DND-41 (cell line): ENCODE measurements around the gene ABCA12.

ENCODE experiments used
- ATAC-seq: fragments of 200-7000 bp; cut with Tn5 transposase; 3 replicates; pipeline ENCODE4 v1.9.1; 2021; ENCODE audit warnings: low read depth; ENCODE audit not compliant: insufficient read depth
- DNase-seq: peaks from one replicate; pipeline ENCODE4 v3.0.0-alpha.2; 2020
- H2AFZ ChIP-seq: 2 replicates; pipeline ENCODE4 v1.6.0; 2012; ENCODE audit warnings: low read depth, low read length
- H3K27ac ChIP-seq: 2 replicates; pipeline ENCODE4 v1.5.1; 2012; ENCODE audit warnings: low read length, inconsistent platforms
- H3K27me3 ChIP-seq: fragments of 200-600 bp; sonication (generic); 2 replicates; pipeline ENCODE4 v1.6.0; 2012; ENCODE audit warnings: low read length, mild to moderate bottlenecking, inconsistent platforms; ENCODE audit not compliant: insufficient read depth, poor library complexity
- H3K36me3 ChIP-seq: 2 replicates; pipeline ENCODE4 v1.5.1; 2012; ENCODE audit warnings: low read length, inconsistent platforms; ENCODE audit not compliant: insufficient read depth
- H3K4me1 ChIP-seq: 2 replicates; pipeline ENCODE4 v1.5.1; 2012; ENCODE audit warnings: mild to moderate bottlenecking, low read length; ENCODE audit not compliant: insufficient read depth
- H3K4me2 ChIP-seq: 2 replicates; pipeline ENCODE4 v1.6.0; 2012; ENCODE audit warnings: mild to moderate bottlenecking, moderate library complexity, low read length, inconsistent platforms; ENCODE audit not compliant: insufficient read depth
- H3K4me3 ChIP-seq, 2 experiments: fragments of 200-600 bp in 1 of 2; shearing (Covaris generic) in 1 of 2; 2 replicates each; pipeline ENCODE4 v1.5.1; 2012 to 2016; ENCODE audit warnings: inconsistent platforms in 2 of 2, low read length in 2 of 2, mild to moderate bottlenecking in 2 of 2, low read depth in 1 of 2, moderate library complexity in 1 of 2
- H3K79me2 ChIP-seq: 2 replicates; pipeline ENCODE4 v1.6.0; 2012; ENCODE audit warnings: low read length, inconsistent platforms; ENCODE audit not compliant: insufficient read depth
- H3K9ac ChIP-seq: 2 replicates; pipeline ENCODE4 v1.6.0; 2012; ENCODE audit warnings: low read depth, mild to moderate bottlenecking, inconsistent platforms, low read length, moderate library complexity
- H3K9me3 ChIP-seq: 2 replicates; pipeline ENCODE4 v1.5.1; 2012; ENCODE audit warnings: low read length, moderate library complexity, mild to moderate bottlenecking, inconsistent platforms; ENCODE audit not compliant: insufficient read depth, severe bottlenecking
- H4K20me1 ChIP-seq: 2 replicates; pipeline ENCODE4 v1.6.0; 2012; ENCODE audit warnings: low read length; ENCODE audit not compliant: insufficient read depth
- EZH2 ChIP-seq: IDR thresholded peaks from 3 replicates; pipeline ENCODE4 v1.6.1; 2012; ENCODE audit warnings: borderline replicate concordance, low read depth, mild to moderate bottlenecking, moderate library complexity, low read length, inconsistent platforms; ENCODE audit not compliant: severe bottlenecking
- TF ChIP-seq, protein P1 (sequence below): IDR thresholded peaks from 2 replicates; pipeline ENCODE4 v1.5.1; 2012; ENCODE audit warnings: borderline replicate concordance, low read length, moderate library complexity, mild to moderate bottlenecking; ENCODE audit not compliant: poor library complexity, severe bottlenecking; ENCODE audit errors: extremely low read depth

ABCA12 gene

GRCh38 chr2:215066124-215066523 is 72.3 kb downstream of the ABCA12 start:
- ATAC-seq (no peak), DNase-seq (no peak)
- TF ChIP-seq, protein P1, sequence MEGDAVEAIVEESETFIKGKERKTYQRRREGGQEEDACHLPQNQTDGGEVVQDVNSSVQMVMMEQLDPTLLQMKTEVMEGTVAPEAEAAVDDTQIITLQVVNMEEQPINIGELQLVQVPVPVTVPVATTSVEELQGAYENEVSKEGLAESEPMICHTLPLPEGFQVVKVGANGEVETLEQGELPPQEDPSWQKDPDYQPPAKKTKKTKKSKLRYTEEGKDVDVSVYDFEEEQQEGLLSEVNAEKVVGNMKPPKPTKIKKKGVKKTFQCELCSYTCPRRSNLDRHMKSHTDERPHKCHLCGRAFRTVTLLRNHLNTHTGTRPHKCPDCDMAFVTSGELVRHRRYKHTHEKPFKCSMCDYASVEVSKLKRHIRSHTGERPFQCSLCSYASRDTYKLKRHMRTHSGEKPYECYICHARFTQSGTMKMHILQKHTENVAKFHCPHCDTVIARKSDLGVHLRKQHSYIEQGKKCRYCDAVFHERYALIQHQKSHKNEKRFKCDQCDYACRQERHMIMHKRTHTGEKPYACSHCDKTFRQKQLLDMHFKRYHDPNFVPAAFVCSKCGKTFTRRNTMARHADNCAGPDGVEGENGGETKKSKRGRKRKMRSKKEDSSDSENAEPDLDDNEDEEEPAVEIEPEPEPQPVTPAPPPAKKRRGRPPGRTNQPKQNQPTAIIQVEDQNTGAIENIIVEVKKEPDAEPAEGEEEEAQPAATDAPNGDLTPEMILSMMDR = no peak
- no peak for TF ChIP-seq EZH2
- Histone ChIP-seq H3K4me3 (no peak overlapping the region), H3K4me1 (no peaks in the 10 kb centered on the region), H2AFZ (no peak overlapping the region), H3K36me3 (no peaks in the 10 kb centered on the region), H3K27ac (no peak overlapping the region), H3K9me3 (no peaks in the 10 kb centered on the region), H3K4me2 (no peak overlapping the region), H3K27me3 (no peaks in the 10 kb centered on the region), H3K9ac (no peak overlapping the region), H3K79me2 (no peaks in the 10 kb centered on the region), H4K20me1 (no peaks in the 10 kb centered on the region)

DNA sequence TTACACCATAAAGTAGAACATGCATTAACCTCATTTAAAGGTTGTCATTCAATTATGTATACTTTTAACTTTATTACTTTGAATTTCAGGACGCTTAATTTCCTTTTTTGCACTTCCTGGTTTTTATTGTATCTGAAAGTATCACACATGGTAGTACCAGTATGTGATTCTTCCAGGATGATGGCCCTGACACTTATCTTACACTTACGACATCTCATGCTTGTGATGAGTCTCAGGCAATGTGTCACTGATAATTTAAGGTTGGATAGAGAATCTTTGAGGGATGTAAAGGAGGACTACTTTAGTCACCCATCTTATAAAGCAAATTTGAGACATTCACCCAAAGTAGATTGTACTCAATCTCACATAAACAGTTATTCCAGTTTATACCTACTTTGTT is 74.9 kb downstream of the ABCA12 start:
- Histone ChIP-seq H3K27me3 (no peaks in the 10 kb centered on the region), H3K9ac (no peak overlapping the region), H2AFZ (no peak overlapping the region), H3K79me2 (no peaks in the 10 kb centered on the region), H3K4me3 (no peak overlapping the region), H3K27ac (no peak overlapping the region), H3K4me2 (no peak overlapping the region), H4K20me1 (no peaks in the 10 kb centered on the region), H3K9me3 (no peaks in the 10 kb centered on the region), H3K36me3 (no peaks in the 10 kb centered on the region), H3K4me1 (no peaks in the 10 kb centered on the region)
- no peak for DNase-seq
- ATAC-seq = no peak
- TF ChIP-seq EZH2 = no peak
- TF ChIP-seq, protein P1 = no peak

GRCh38 chr2:215060861-215061536 is 77.4 kb downstream of the ABCA12 start:
- Histone ChIP-seq H4K20me1 (no peaks in the 10 kb centered on the region), H3K27me3 (no peaks in the 10 kb centered on the region), H3K4me1 (no peaks in the 10 kb centered on the region), H2AFZ (no peak overlapping the region), H3K9ac (no peak overlapping the region), H3K9me3 (no peaks in the 10 kb centered on the region), H3K27ac (no peak overlapping the region), H3K4me2 (no peak overlapping the region), H3K79me2 (no peaks in the 10 kb centered on the region), H3K36me3 (no peaks in the 10 kb centered on the region), H3K4me3 (no peak overlapping the region)
- no peak for ATAC-seq
- TF ChIP-seq EZH2 = no peak
- TF ChIP-seq, protein P1 = no peak
- no peak for DNase-seq

DNA sequence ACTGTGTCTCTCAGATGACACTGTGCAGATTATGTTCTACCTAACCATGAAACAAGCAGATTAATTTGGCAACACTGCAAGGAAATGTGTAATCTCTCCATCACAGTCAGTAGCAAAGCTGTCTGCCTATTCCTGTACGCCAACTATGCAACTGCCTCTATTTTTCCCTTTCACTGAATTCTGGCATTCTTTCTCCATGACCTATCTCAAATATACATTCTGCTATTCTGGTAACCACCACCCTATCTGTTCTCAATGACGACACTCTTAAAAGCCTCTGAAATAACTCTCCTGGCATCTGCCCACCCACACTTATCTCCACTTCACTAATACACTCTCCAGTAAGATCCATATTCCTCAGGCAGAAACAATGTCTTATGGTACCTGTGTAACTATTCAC is 78.7 kb downstream of the ABCA12 start:
- H3K27ac ChIP-seq = no peak overlapping the region
- ATAC-seq (no peak), DNase-seq (no peak)
- H3K27me3 ChIP-seq = no peaks in the 10 kb centered on the region
- no peaks in the 10 kb centered on the region for H4K20me1 ChIP-seq
- H3K4me1 ChIP-seq = no peaks in the 10 kb centered on the region
- H3K4me3 ChIP-seq = no peak overlapping the region
- no peaks in the 10 kb centered on the region for H3K79me2 ChIP-seq
- H3K4me2 ChIP-seq = no peak overlapping the region
- TF ChIP-seq, protein P1 = no peak
- TF ChIP-seq EZH2 = no peak
- no peaks in the 10 kb centered on the region for H3K36me3 ChIP-seq
- H3K9me3 ChIP-seq = no peaks in the 10 kb centered on the region
- no peak overlapping the region for H2AFZ ChIP-seq
- H3K9ac ChIP-seq = no peak overlapping the region
